ENCODE measurements around the gene CLN5.

CLN5 gene

DNA sequence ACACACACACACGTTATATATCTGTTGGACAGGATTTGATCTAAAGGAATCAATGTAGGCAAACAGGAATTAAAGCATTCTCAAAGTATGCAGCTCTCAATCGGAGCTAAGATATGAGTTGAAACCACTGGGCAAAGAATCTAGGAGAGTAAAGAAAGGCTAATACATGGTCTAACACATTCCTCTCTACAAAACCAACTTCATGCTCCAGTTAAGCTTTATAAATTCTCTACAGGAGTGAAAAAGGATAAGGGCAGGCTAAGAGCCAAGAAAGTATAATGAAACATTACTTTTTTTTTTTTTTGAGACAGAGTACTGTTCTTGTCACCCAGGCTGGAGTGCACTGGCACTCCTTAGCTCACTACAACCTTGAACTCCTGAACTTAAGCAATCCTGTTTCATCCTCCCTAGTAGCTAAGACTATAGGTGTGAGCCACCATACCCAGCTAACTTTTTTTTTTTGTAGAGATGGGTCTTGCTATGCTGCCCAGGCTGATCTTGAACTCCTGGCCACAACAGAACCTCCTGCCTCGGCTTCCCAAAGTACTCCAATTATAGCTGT lies 24.5 kb downstream of the CLN5 start:
- TF ChIP-seq, protein P1, sequence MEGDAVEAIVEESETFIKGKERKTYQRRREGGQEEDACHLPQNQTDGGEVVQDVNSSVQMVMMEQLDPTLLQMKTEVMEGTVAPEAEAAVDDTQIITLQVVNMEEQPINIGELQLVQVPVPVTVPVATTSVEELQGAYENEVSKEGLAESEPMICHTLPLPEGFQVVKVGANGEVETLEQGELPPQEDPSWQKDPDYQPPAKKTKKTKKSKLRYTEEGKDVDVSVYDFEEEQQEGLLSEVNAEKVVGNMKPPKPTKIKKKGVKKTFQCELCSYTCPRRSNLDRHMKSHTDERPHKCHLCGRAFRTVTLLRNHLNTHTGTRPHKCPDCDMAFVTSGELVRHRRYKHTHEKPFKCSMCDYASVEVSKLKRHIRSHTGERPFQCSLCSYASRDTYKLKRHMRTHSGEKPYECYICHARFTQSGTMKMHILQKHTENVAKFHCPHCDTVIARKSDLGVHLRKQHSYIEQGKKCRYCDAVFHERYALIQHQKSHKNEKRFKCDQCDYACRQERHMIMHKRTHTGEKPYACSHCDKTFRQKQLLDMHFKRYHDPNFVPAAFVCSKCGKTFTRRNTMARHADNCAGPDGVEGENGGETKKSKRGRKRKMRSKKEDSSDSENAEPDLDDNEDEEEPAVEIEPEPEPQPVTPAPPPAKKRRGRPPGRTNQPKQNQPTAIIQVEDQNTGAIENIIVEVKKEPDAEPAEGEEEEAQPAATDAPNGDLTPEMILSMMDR (IDR thresholded peaks at IDR 0.05; ENCODE audit: low read depth, low read length), result no peak
- no peak overlapping the region for H3K4me3 ChIP-seq (ENCODE audit: low read depth, low read length)
- no peak for DNase-seq (ENCODE audit: low read depth, low spot score)
- in situ Hi-C loops (cut with HindIII; ENCODE audit: low sequenced_read_pairs), result no loop called here

DNA sequence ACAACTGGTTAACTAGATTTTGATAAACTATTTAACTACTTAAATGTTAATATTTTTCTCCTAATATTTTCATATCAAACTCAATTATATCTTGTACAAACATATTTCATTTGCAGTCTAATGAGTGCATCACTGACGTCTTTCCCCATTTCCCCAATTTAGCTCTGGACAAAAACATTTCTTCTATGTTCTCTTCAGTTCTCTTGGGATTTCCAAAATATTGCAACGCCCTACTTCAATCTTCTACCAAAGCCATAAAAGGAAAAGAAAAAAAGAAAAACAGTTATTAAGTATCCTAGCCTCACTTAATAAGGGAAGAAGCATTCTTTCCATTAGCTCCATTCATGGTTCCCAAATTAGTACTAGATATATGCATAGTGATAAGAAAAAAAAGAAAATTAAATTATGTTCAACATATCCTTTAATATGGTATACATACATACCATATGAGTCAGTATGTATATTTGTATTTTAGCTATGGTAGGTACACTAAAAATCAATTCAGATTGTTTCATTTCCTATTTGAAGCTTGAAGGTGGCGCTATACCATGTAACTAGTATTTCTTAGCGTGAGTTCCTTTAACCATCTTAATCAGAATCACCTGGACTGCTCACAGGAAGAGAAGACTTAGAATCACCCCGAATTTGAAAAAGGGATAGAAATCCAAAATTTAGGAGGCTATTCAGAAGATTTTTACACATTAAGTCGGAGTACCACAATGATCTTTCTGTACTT lies 25.2 kb downstream of the CLN5 start:
- no peak overlapping the region for H3K4me3 ChIP-seq (ENCODE audit: low read depth, low read length)
- in situ Hi-C loops (cut with HindIII; ENCODE audit: low sequenced_read_pairs), result no loop called here
- TF ChIP-seq, protein P1 (IDR thresholded peaks at IDR 0.05; ENCODE audit: low read depth, low read length), result no peak
- DNase-seq (ENCODE audit: low read depth, low spot score), result no peak

DNA sequence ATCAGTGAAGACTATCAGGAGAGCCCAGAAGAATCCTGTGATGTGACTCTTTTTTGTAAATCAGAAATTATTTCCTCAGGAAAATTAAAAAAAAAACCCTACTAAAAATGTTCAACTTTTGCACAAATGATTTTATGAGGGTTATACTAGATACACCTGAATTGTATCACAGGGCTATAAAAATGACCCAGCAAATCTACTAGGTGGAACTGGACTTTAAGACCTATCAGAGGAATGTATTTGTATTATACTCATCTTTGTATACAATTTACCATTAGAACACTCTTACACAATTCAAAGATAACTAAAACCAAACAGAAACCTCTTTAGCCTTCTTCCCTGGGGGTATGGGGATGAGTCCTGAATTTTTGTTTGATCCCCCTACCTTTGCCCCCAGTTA lies 27.9 kb downstream of the CLN5 start:
- TF ChIP-seq, protein P1 (IDR thresholded peaks at IDR 0.05; ENCODE audit: low read depth, low read length), result no peak
- in situ Hi-C loops (cut with HindIII; ENCODE audit: low sequenced_read_pairs), result no loop called here
- no peak overlapping the region for H3K4me3 ChIP-seq (ENCODE audit: low read depth, low read length)
- DNase-seq (ENCODE audit: low read depth, low spot score), result no peak

- in situ Hi-C loops (cut with HindIII; ENCODE audit: low sequenced_read_pairs), result no loop called here
- TF ChIP-seq, protein P1 (IDR thresholded peaks at IDR 0.05; ENCODE audit: low read depth, low read length), result no peak
- DNase-seq (ENCODE audit: low read depth, low spot score), result peak; percentile 26
- H3K4me3 ChIP-seq (ENCODE audit: low read depth, low read length), result no peak overlapping the region
These were observed 30.5 kb downstream of the CLN5 start for GRCh38 chr13:77022341-77022740.

GRCh38 chr13:77026255-77026860 lies 34.5 kb downstream of the CLN5 start:
- peak; percentile 55 for DNase-seq (ENCODE audit: low read depth, low spot score)
- H3K4me3 ChIP-seq (ENCODE audit: low read depth, low read length), result peak overlapping the region; percentile 85
- TF ChIP-seq, protein P1 (IDR thresholded peaks at IDR 0.05; ENCODE audit: low read depth, low read length), result no peak
- in situ Hi-C loops (cut with HindIII; ENCODE audit: low sequenced_read_pairs), result no loop called here

DNA sequence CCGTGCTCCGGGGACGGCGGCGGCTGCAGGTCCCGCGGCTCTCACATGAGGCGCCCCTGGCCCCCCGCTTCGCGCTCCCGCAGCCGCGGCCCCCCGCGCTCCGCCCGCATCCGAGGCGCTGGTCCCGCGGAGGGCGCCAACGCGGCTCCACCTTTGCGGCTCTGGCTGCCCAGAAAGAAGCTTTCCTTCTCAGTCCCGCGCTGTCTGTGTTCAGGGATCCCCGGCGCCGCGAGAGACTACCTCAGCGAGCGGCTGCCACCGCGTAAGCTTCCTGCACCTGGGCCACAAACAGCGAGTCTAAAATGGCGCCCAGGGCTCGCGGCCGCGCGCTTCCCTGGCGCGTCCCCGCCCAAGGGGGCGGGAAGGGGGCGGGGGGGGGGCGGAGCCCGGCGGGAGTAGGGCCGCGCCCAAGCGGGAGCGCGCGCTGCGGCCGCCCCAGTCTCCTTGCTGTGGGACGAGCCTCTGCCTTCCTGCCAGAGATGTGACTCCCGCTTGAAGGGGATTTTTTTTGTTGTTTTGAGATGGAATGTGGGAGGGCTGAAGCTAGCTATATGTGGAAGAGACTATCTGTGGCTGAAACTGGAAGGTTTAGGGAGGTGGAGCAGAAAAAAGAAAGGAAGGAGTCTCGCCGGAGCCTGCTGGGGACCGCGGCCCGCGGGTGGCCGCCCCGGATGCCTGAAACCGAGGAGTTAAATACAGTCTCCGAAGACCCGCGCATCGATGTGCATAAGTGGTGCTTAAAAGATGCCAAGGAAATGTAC lies 35.2 kb downstream of the CLN5 start, which contains the start of gene FBXL3:
Gene FBXL3, minus strand, starts transcription at position 299 of the 761 bp plus-strand sequence. CDS start 5,299 bp downstream, outside the sequence.
- in situ Hi-C loops (cut with HindIII; ENCODE audit: low sequenced_read_pairs), result no loop called here
- TF ChIP-seq, protein P1 (IDR thresholded peaks at IDR 0.05; ENCODE audit: low read depth, low read length), result no peak
- DNase-seq (ENCODE audit: low read depth, low spot score), result peak; percentile 94
- H3K4me3 ChIP-seq (ENCODE audit: low read depth, low read length), result peak within 1 kb of the TSS; percentile 85
